Forelimb muscle (tissue), 1 donor: Measurements from ENCODE around the gene FAM120B. TPM values are rescaled to one million over a fixed set of nuclear protein-coding genes. Genes with fewer than 3 reads are reported as not detected.
A peak's percentile ranks its signal among the peaks of the same experiment; 100 is the strongest.
"Not testable (repeated sequence)": the region's sequence is repeated elsewhere in the genome, so short reads cannot be mapped to it uniquely, and the experiment has no call there.

ENCODE experiments used
- DNase-seq: peaks from one replicate; pipeline ENCODE4 v3.0.0-alpha.2; 2013; ENCODE audit warnings: low read depth
- polyA plus RNA-seq: library from polyadenylated mRNA; unstranded; fragments of 120-200 nt; gene quantifications from one replicate; pipeline ENCODE4 v1.2.1, GENCODE V29; 2013; ENCODE audit not compliant: insufficient read length

Gene FAM120B, protein sequence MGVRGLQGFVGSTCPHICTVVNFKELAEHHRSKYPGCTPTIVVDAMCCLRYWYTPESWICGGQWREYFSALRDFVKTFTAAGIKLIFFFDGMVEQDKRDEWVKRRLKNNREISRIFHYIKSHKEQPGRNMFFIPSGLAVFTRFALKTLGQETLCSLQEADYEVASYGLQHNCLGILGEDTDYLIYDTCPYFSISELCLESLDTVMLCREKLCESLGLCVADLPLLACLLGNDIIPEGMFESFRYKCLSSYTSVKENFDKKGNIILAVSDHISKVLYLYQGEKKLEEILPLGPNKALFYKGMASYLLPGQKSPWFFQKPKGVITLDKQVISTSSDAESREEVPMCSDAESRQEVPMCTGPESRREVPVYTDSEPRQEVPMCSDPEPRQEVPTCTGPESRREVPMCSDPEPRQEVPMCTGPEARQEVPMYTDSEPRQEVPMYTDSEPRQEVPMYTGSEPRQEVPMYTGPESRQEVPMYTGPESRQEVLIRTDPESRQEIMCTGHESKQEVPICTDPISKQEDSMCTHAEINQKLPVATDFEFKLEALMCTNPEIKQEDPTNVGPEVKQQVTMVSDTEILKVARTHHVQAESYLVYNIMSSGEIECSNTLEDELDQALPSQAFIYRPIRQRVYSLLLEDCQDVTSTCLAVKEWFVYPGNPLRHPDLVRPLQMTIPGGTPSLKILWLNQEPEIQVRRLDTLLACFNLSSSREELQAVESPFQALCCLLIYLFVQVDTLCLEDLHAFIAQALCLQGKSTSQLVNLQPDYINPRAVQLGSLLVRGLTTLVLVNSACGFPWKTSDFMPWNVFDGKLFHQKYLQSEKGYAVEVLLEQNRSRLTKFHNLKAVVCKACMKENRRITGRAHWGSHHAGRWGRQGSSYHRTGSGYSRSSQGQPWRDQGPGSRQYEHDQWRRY
- 25.4 TPM for polyA plus RNA-seq

DNA sequence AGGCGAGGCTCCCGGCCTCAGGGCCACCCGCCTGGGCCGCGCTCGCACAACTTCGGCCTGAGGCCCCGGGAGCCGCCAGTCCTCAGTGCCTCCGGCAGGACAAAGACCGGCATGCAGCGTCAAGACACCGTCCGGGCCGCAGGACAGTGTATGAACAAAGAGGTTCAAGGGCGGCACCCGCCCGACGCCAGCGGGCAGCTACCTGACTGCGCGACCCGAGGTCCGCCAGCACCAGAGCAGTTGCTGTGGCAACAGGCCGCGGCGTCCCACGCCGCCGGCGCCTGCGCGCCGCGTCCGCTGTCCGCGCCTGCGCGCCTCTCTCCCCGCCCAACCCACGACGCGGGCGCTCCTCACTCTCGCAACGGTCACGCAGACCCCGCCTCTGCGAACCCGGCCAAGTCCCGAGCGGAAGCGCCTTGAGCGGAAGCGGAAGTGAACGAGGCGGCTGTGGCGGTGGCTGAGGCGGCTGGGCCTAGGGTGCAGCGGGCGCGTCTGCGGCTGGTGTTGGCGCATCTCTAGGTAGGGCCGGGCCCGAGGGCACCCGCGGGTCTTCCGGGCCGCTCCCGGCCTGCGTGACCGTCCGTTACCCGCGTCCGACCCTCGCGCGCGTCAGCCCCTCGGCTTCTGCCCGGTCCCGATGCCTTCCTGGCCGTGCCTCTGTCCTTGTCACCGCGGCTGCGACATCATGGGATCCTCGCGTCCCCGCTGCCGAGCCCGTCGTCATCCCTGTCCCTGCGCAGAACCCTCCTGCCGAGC is at the start of gene FAM120B:
Gene FAM120B (plus strand): TSS at position 435 of the 756 bp plus-strand sequence. CDS start 10,633 bp downstream, outside the sequence.
- DNase-seq = peak; percentile 92

DNA sequence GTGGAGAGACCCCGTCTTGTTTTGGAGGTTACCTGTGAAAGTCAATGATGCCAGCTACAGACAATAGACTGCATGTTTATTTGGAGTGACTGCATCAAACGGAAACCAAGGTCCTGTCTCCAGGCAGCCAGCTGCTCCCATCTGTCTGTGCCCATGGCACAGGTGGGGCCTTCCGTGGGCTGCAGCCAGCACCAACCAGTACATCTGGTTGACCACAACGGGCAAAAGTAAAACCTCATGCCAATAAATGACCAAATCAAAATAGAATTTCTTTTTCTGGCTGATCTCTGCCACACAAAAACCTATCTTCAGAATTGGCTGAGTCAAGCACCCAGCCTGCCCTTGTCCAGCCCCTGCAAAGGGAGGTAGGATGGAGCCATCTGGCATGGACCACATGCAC is 49.2 kb upstream of the FAM120B start:
- DNase-seq = no peak

DNA sequence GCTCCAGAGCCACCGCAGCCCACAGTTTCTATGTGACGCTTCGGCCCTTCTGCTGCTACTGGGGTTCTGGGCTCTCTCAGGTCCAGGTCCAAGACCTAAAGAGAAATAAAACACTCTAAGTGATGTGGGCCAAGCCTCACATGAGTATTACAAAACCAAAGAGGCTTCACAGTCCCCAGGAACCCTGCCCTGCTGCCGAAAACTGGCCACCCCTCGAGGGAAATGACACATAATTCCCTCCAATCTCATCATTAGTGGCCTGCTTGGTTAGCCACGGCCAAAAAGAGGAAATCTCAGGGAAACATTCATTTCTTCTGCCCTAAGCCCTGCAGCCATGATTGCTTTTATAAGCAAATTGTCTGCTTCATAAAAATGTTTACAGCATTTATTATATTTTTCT is 48.2 kb upstream of the FAM120B start:
- DNase-seq = no peak

DNA sequence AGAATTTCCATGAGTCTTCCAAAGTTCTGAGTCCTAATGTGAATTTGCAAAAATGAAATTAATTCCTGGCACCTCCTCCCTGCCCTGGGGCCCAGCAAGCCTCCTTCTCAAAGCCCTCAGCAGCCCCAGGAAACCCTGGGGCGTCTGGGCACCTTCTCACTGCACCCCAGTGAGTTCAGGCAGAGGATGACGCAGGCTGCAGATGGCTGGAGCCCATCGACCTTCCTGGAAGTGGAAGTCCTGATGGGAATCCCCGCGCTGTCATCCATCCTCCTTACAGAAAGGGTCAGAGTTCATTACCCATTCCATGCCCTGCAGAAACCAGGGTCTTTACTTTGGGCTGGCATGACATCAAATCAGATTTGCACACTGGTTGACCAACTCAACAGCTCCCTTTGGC is 47.3 kb upstream of the FAM120B start:
- no peak for DNase-seq

DNA sequence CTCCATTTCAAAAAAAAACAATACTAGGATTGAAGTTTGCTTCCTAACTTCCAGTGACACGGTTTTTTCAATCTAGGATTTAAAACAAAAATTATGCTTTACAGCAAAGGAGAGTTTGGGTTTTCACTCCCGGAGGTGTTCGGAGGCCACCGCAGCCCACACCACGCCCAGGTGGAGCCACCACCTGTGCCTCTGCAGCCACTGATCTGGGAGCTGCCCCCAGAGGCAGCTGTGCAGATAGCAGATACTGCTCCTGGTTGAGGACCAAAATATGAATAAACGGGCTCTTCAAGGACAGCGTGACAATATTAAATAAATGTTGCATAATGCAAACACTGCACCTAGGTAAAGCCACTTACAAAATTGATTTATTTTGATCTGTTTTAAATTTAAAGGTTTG is 45.9 kb upstream of the FAM120B start:
- DNase-seq = no peak

DNA sequence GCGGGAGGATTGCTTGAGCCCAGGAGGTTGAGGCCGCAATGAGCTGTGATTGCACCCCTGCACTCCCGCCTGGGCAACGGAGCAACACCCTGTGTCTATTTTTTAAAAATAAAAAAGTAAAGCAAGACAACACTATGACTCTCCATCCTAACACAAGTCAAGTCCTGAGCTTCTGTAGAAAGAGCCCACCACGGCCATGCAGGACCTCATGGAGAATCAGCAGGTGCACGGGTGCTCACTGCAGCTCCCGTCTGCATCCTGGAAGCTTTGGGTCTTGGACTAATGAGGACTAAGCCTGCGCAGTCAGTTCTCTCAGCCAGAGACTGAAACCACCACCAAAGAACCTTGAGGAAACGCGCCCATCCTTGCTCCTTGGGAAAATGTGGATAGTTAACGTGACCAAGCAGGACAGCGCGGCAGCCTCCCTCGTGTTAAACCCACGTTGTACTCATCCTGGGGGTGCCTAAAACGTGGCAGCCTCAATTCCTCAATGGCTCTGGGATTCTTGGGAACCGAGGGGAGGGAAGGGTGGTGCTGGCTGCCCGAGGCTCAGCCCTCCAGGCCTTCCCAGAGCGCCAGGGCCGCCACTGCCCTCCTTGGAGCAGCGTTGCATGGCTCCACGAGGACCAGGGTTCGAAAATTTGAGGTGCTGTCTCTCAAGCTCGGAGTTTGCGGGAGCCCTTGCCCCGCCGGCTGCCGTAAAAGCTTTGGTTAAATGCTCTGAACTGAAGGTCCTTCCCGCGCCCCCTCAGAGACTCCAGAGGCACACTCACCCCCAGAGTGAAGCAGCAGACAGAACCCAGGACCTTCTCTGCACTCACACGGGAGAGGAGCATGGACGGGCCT is 44.7 kb upstream of the FAM120B start:
- DNase-seq = no peak

DNA sequence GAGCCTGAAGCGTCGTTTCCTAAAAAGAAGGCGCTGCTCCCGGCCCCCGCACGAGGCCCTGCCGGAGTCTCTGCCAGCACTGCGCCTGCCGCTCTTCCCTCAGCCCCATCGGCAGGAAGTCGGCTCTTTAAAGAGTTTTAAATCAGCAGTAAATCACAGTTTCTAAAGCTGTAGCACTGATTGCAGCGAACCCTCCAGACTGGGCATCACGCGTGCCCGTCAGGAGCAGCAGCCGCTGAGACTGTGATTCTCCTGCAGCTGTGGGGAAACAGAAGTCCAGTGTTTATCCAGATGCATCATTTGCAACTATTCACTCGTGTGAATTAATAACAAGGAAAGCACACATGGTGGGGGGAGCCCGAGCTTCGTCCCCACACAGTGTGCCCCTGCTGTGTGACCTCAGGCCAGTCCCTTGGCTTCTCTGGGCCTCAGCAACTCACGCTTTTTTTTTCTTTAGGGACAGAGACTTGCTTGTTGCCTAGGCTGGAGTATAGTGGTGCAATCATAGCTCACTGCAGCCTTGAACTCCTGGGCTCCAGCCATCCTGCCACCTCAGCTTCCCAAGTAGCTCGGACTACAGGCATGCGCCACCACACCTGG is 44.0 kb upstream of the FAM120B start:
- no peak for DNase-seq

DNA sequence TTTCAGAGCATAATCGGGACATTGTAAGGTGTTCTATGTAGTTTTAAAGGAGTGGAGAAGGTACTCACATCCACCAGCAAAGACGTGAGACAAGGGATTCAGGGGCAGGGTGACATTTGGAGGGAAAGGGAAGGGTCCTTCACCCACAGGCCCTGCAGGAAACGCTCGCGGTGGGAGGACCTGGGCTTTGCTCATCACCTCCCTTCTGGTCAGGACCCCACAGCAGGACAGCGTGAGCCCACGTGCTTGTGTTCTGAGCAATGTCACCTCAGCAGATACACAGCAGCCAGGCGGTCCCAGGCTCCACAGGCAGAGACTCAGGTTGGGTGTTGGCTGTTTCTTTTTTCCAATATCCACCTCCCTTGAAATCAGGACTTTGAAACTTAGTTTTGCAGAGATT is 43.1 kb upstream of the FAM120B start:
- no peak for DNase-seq

DNA sequence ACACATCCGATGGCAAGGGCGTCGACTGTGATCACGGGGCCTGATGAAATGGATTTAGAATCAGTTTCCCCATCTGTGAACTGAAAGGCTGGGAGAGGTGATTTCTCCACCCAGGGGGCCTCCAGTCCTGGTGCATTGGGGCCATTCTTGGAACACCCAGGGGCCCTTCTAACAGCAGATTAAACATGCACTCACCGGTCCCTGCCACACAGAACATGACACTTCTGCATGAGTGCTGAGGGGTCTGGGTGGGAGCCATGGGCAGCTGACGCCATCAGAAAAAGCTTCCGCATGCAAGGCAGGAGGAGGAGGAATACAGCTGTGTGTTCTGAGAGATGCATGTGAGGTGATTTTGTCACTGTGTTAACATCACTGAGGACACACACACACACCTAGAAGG is 42.5 kb upstream of the FAM120B start:
- no peak for DNase-seq

DNA sequence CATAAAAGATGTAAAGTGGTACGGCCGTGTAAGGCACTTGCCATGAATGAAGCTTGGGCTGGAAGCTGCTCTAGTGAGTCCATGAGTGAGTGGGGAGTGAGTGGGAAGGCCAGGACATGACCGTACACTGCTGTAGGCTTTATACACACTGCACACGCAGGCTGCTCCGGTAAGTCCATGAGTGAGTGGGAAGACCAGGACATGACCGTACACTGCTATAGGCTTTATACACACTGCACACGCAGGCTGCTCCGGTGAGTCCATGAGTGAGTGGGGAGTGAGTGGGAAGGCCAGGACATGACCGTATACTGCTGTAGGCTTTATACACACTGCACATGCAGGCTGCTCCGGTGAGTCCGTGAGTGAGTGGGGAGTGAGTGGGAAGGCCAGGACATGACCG is 41.9 kb upstream of the FAM120B start:
- DNase-seq = not testable (repeated sequence)

DNA sequence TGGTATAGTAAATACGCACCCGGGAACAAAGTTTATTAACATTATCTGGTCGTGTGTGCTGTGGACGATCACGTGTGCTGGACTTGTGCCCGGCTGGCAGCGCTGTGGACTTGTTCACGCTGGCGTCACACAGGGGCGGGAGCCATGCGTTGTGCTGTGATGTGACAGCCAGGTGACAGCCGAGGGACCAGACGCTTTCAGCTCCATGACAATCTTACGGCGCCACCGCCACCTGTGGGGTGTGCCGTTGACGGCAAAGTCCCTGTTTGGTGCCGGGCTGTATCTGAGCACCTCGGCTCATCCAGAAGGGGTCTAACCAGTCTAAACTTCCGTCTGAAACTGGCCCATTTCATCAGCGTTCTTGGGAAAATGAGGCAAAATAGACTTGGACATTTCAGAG is 40.9 kb upstream of the FAM120B start:
- no peak for DNase-seq

DNA sequence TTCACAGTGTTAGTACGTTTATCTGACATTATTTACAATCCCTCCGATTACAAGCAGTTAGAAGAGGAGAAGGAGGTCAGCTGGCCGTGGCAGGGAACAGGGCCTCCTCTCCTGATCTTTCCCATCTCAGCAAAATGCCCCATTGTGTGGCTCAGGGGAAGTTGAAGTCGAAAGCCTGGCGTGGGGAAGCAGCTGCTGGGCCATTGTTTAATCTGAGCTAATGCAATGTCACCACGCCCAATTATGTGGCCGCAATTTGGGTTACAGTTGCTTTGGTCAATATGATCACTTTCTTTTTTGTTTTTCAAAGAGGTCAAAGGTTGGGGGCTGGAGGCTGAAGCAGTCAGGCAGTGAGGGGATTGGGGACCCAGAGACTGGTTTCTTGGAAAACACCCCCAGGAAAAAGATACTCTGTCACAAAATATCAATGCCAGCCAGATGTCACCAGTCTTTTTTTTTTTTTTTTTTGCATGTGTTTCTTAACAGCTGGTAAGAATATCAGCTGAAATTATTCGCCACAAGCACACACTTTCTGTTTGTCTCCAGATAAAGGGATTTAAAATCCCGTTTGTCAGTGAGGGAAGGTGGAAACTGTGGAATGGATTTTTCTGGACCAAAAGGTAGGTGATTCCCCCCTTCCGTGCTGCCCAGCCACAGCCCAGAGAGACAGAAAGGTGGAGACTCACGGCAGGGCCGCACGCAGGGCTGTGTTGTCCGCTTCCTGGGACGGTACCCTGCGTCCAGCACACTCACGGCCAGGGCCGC is 40.3 kb upstream of the FAM120B start:
- DNase-seq = no peak

DNA sequence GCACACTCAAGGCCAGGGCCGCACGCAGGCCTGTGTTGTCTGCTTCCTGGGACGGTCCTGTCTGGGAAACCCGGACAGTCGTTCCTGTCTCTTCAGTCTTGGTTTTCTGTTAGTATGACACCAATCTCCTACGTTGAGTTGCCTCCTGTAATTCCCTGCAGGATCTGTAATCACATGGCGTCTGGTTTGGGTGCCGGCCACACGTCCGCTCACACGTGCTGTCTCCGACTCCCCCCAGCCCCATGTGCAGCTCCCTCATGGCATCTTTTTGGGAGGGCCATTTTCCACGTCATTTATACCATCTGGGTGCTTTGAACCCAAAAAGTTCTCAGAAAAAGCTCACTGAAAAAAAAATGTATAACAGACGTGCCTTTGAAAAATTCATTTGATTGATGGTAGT is 38.9 kb upstream of the FAM120B start:
- no peak for DNase-seq

DNA sequence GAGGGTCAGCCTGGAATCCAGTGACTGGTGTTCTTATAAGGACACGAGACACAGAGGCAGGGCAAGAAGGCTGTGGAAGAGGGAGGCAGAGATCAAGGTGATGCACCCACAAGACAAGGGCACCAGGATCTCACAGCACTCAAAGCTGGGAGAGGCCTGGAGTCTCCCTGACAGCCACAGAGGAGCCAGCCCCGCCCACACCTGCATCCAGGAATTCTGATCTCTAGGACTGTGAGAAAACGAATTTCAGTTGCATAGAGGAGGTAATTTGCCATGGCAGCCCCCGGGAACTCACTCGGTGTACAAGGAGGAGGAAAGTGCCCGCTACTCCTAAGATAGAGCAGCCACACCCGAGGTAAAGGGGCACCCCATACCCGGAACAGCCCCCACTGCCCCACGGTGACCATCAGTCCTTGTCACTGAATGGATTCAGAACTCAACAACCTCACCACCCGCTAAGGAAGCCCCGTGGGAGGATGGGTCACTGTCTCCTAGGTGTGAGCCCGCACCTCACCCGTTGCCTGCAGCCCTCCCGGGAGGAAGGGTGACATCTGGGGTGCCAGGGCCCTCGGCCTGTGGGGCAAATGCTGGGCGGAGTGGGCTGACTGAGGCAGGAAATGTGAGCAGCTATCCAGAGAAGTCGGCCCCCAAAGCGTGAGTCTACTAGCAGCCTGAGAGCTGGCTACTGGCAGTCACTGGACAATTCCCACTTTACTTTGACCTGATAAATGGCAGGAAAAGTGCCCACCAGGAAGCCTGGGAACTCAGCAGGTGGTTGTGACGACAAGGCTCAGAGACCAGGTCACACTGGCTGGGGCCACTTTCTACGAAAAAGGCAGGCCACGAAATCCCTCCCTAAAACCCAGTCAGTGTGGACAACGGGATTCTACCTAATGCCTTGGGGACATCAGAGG is 38.1 kb upstream of the FAM120B start:
- DNase-seq = no peak

DNA sequence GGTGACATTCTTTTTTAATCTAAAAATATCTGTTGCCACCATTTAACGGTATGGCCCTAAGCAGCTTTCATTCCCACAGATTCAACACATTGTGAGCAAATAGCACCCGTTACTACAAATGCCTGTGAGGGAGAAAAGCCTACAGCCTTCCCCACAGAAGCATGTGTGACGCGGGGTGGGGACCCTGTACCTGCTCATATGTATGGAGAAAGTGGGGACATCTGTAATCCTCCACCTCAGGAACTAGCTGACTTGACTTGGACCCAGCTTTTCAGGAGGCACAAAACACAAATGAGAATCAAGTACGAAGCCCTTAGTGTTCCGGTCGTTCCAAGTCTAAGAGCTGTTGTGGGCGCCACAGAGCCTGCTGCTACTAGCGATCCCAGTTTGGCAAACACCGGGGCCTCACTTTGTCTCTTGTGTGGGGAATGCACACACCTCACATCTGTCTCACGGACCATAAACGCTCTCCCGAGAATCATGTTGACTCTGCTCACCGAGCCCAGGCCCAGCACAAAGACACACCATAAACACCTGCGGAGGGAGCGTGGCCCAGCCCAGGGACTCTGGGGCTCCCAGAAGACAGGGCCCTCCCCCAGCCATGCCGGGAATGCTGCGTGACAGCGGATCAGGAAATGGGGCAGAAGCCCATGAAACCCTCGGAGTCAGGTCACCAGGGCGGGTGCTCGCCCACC is 37.3 kb upstream of the FAM120B start:
- no peak for DNase-seq

DNA sequence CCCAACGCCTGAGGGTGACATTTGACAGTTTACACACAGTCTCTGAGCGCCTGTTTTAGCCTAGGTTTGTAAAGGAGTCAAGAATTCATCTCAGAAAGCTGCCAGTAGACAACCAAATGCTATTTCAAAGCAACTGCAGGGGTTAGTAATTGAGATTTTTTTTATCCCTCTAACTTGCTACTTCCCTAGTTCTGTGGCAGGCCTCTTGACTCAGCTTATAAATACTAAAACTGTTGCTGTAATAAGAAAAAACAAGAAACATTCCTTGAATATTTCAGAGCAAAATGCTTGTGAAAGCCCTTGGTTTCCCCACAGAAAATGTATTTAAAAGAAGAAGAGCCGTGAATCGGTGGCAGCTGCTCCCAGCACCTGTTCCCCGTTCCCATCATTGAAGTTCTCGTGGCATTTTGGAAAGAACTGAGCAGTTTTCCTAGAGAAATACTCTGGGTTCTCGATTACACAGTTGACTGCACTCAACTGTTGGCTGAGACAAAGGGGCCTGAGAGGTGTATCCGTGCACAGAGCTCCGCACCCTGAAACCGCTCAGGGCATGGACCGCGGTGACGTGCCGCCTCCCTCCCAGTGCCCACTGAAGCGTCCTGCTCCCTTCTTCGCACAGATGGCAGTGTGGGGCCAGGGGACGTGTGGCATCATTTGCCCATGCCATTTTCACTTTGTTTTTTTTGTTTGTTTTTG is 36.6 kb upstream of the FAM120B start:
- DNase-seq = no peak

DNA sequence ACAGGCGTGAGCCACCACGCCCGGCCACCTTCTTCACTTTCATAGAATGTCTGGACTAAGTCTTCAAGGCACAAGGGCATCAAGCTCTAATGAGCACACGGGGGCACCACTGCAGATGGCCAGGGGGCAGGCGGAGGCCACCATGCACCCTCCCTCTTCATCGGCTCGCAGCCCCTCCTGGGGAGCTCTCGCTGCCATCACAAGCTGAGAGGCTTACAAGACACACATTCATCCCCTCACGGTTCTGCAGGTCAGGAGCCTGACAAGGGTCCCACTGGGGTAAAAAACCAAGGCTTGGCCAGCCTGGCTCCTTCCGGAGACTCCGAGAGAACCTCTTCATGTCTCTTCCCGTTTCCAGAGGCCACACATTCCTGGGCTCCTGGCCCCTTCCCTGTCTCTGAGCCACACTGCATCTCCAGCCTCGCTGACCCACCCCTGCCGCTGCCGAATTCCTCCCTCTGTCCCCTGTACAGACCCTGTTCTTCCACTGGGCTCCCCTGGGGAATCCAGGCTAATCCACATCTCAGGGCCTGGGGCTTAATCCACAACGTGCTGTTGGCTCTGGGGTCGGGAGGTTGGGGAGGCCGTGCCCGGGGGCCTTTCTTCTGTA is 35.5 kb upstream of the FAM120B start:
- DNase-seq = no peak
